Measurements from ENCODE around the gene PRTG. TPM values are rescaled to one million over a fixed set of nuclear protein-coding genes. Genes with fewer than 3 reads are reported as not detected.
"Not testable (repeated sequence)": the region's sequence is repeated elsewhere in the genome, so short reads cannot be mapped to it uniquely, and the experiment has no call there.

The PRTG gene
- total RNA-seq, 3 donors from 2014 or later: 5.2 to 11.6 (median 5.8) TPM

DNA sequence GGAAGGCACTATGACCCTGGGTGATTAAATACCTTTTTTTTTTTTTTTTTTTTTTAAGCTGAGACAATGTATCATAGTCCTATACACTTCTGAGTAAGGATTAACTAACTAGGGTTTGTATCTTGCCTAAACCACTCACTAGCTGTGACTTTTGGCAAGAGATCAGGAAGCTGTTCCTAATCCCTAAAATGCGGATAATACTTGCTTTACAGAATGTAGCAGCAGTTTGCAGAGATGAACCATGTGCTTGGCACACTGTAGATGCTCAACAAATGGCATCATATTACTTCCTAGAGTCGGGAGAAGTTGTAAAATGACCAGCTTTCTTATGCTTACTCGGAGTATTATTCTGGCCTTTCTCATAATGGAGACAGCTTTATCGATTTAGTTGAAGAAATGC is 129.2 kb downstream of the PRTG start:
- Histone ChIP-seq H3K36me3 (no peaks in the 10 kb centered on the region), H3K27me3 (no peaks in the 10 kb centered on the region), H3K9me3 (no peaks in the 10 kb centered on the region), H3K4me1 (no peaks in the 10 kb centered on the region), H3K4me3 (no peak overlapping the region), H3K27ac (no peak overlapping the region)
- DNase-seq (ENCODE audit: low spot score in 2 of 2): no peak
- no peak for TF ChIP-seq POLR2AphosphoS5 (IDR thresholded peaks at IDR 0.05)
- TF ChIP-seq POLR2A (IDR thresholded peaks at IDR 0.05): no peak
- TF ChIP-seq, protein P1, sequence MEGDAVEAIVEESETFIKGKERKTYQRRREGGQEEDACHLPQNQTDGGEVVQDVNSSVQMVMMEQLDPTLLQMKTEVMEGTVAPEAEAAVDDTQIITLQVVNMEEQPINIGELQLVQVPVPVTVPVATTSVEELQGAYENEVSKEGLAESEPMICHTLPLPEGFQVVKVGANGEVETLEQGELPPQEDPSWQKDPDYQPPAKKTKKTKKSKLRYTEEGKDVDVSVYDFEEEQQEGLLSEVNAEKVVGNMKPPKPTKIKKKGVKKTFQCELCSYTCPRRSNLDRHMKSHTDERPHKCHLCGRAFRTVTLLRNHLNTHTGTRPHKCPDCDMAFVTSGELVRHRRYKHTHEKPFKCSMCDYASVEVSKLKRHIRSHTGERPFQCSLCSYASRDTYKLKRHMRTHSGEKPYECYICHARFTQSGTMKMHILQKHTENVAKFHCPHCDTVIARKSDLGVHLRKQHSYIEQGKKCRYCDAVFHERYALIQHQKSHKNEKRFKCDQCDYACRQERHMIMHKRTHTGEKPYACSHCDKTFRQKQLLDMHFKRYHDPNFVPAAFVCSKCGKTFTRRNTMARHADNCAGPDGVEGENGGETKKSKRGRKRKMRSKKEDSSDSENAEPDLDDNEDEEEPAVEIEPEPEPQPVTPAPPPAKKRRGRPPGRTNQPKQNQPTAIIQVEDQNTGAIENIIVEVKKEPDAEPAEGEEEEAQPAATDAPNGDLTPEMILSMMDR (IDR thresholded peaks at IDR 0.05): no peak
- intact Hi-C loops (cut with DNase I; ENCODE audit: low total_unique reads): no loop called here

DNA sequence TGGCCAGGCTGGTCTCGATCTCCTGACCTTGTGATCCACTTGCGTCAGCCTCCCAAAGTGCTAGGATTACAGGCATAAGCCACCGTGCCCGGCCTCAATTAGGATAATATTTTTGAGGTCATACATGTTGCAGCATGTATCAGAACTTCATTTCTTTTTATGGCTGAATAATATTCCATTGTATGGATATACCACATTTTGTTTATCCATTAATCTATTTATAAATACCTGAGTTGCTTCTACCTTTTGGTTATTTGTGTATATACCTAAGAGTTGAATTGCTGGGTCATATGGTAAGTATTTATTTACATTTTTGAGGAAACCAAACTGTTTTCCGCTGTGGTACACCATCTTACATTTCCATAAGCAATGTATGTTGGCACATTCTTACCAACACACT is 136.7 kb downstream of the PRTG start:
- DNase-seq (ENCODE audit: low spot score in 2 of 2): no peak
- H3K4me1 ChIP-seq: no peaks in the 10 kb centered on the region
- intact Hi-C loops (cut with DNase I; ENCODE audit: low total_unique reads): no loop called here
- TF ChIP-seq POLR2AphosphoS5 (IDR thresholded peaks at IDR 0.05) (no peak), POLR2A (IDR thresholded peaks at IDR 0.05) (no peak)
- TF ChIP-seq, protein P1 (IDR thresholded peaks at IDR 0.05): no peak
- no peaks in the 10 kb centered on the region for H3K36me3 ChIP-seq
- no peak overlapping the region for H3K27ac ChIP-seq
- H3K9me3 ChIP-seq: no peaks in the 10 kb centered on the region
- H3K4me3 ChIP-seq: no peak overlapping the region
- H3K27me3 ChIP-seq: no peaks in the 10 kb centered on the region

DNA sequence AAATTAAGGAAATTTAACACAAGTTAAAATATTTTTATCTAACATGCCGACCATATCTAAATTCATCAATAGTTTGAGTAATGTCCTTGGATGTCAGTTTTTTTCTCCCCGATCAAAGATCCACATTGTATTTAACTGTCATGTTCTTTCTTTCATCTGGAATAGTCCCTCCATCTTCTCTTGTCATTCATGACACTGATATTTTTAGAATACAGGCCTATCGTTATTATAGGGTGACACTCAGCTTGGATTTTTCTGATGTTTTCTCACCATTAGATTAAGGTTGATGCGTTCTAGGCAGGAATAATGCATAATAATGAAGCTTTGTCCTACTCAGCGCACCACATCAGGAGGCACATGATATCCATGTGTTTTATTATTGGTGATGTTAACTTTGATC is 141.6 kb downstream of the PRTG start:
- TF ChIP-seq POLR2AphosphoS5 (IDR thresholded peaks at IDR 0.05): no peak
- no peak for TF ChIP-seq POLR2A (IDR thresholded peaks at IDR 0.05)
- TF ChIP-seq, protein P1 (IDR thresholded peaks at IDR 0.05): no peak
- H3K9me3 ChIP-seq: no peaks in the 10 kb centered on the region
- intact Hi-C loops (cut with DNase I; ENCODE audit: low total_unique reads): no loop called here
- H3K4me1 ChIP-seq: no peaks in the 10 kb centered on the region
- no peak overlapping the region for H3K4me3 ChIP-seq
- H3K36me3 ChIP-seq: no peaks in the 10 kb centered on the region
- H3K27ac ChIP-seq: no peak overlapping the region
- no peaks in the 10 kb centered on the region for H3K27me3 ChIP-seq
- no peak for DNase-seq (ENCODE audit: low spot score in 2 of 2)

DNA sequence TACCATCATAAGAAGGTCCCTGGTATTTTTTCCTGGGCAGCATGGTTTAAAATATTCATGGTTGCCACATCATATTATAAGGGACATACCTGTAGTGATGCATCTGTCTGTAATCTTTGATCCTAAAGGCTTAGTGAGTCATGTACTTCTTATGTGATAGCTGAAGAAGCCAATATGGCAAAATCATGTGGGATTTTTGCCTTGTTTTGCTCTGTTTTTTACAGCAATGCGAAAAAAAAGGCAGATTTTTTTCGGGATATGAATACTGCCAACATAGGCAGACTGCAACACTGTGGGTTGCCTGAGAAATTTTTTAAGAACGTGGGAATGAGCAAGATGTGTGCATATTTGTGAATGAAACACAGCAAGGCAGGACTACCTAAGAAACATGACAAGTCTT is 143.5 kb downstream of the PRTG start:
- Histone ChIP-seq H3K9me3 (no peaks in the 10 kb centered on the region), H3K4me1 (no peaks in the 10 kb centered on the region), H3K27me3 (no peaks in the 10 kb centered on the region), H3K27ac (no peak overlapping the region), H3K4me3 (no peak overlapping the region), H3K36me3 (no peaks in the 10 kb centered on the region)
- intact Hi-C loops (cut with DNase I; ENCODE audit: low total_unique reads): no loop called here
- DNase-seq (ENCODE audit: low spot score in 2 of 2): no peak
- TF ChIP-seq POLR2A (IDR thresholded peaks at IDR 0.05): no peak
- TF ChIP-seq, protein P1 (IDR thresholded peaks at IDR 0.05): no peak
- TF ChIP-seq POLR2AphosphoS5 (IDR thresholded peaks at IDR 0.05): no peak

DNA sequence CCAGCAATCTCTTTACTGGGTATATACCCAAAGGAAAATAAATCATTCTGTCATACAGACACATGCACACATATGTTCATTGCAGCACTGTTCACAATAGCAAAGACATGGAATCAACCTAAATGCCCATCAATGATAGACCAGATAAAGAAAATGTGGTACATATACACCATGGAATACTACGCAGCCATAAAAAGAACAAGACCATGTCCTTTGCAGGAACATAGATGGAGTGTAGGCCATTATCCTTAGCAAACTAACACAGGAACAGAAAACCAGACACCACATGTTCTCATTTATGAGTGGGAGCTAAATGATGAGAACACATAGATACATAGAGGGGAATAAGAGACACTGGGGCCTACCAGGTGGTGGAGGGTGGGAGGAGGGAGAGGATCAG is 149.9 kb downstream of the PRTG start:
- intact Hi-C loops (cut with DNase I; ENCODE audit: low total_unique reads); H3K36me3 ChIP-seq; DNase-seq (ENCODE audit: low spot score in 2 of 2); H3K4me3 ChIP-seq; H3K9me3 ChIP-seq; H3K27me3 ChIP-seq; H3K4me1 ChIP-seq; H3K27ac ChIP-seq: not testable (repeated sequence)

DNA sequence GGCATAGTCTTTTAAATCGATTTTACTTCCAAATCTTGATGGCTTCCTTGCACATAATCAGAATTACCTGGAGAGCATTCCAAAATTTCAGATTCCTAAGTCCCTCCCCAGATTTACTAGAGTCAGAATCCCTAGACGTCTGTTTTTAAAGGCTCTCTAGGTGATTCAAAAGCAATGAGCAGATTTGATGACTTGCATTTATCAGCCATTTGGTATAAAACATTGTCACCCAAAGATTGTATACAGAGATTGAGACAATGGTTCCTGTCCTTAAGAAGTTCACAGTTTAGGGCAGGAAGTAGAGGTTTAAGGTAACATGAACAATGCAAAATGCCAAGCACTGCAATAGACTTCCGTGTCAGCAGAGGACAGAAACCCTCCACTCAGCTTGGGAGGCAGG is 152.2 kb downstream of the PRTG start:
- TF ChIP-seq POLR2AphosphoS5 (IDR thresholded peaks at IDR 0.05) (no peak), POLR2A (IDR thresholded peaks at IDR 0.05) (no peak)
- TF ChIP-seq, protein P1 (IDR thresholded peaks at IDR 0.05): no peak
- Histone ChIP-seq H3K36me3 (no peaks in the 10 kb centered on the region), H3K27me3 (no peaks in the 10 kb centered on the region), H3K27ac (no peak overlapping the region), H3K4me1 (no peaks in the 10 kb centered on the region), H3K4me3 (no peak overlapping the region), H3K9me3 (no peaks in the 10 kb centered on the region)
- DNase-seq (ENCODE audit: low spot score in 2 of 2): no peak
- intact Hi-C loops (cut with DNase I; ENCODE audit: low total_unique reads): no loop called here
